H1 (cell line): ENCODE data around the gene ALDH1L2. TPM values are rescaled to one million over a fixed set of nuclear protein-coding genes. Genes with fewer than 3 reads are reported as not detected.

Experiments
- CTCF ChIA-PET: fragments of 300-600 bp; sonication (Branson Sonifier 250); formaldehyde crosslinking; loops from one replicate; lab custom pipeline; 2021; ENCODE audit not compliant: partially characterized antibody; lab: Charles Lee
- POLR2A ChIA-PET: fragments of 300-600 bp; sonication (Branson Sonifier 250); formaldehyde crosslinking; loops from one replicate; lab custom pipeline; 2021; ENCODE audit warnings: inconsistent platforms; ENCODE audit not compliant: partially characterized antibody; lab: Charles Lee
- DNase-seq, 2 experiments: peaks; one replicate each; pipeline versions ENCODE4 v3.0.0 to v3.0.0-alpha.2; 2010 to 2022; ENCODE audit warnings: low spot score in 2 of 2, low read depth in 1 of 2, mixed read lengths in 1 of 2
- FAIRE-seq: peaks from 2 replicates; lab custom pipeline; 2011; peaks lifted over from hg19 to GRCh38; lab: Jason Lieb, UNC
- H2AFZ ChIP-seq: 2 replicates; pipeline ENCODE4 v1.8.1; 2012; ENCODE audit warnings: low read length, inconsistent platforms
- H2AK5ac ChIP-seq: 2 replicates; pipeline ENCODE4 v1.6.1; 2013; ENCODE audit warnings: low read depth, low read length
- H2BK120ac ChIP-seq: replicated peaks from 2 replicates; pipeline ENCODE3; 2013; ENCODE audit warnings: low read depth, low read length, inconsistent platforms
- H2BK12ac ChIP-seq: 2 replicates; pipeline ENCODE4 v1.6.1; 2013; ENCODE audit warnings: low read depth, low read length
- H2BK15ac ChIP-seq: 2 replicates; pipeline ENCODE4 v1.6.1; 2013; ENCODE audit warnings: low read length
- H2BK20ac ChIP-seq: 2 replicates; pipeline ENCODE4 v1.6.1; 2013; ENCODE audit warnings: low read length
- H2BK5ac ChIP-seq: 2 replicates; pipeline ENCODE4 v1.6.1; 2013; ENCODE audit warnings: low read depth, low read length
- H3K14ac ChIP-seq: 2 replicates; pipeline ENCODE4 v1.6.1; 2013; ENCODE audit warnings: inconsistent platforms; ENCODE audit not compliant: insufficient read length
- H3K18ac ChIP-seq: 2 replicates; pipeline ENCODE4 v1.6.1; 2013; ENCODE audit warnings: low read length; ENCODE audit errors: extremely low read depth
- H3K23ac ChIP-seq: 2 replicates; pipeline ENCODE4 v1.6.1; 2013; ENCODE audit warnings: inconsistent platforms; ENCODE audit not compliant: insufficient read length
- H3K23me2 ChIP-seq: 2 replicates; pipeline ENCODE4 v1.6.1; 2013; ENCODE audit warnings: low read depth, low read length
- H3K27ac ChIP-seq: 2 replicates; pipeline ENCODE4 v1.6.1; 2011; ENCODE audit warnings: low read depth, low read length, inconsistent platforms
- H3K27me3 ChIP-seq, 4 experiments: replicated peaks in 1 of 4; 1 replicate in 1 of 4; 2 replicates in 3 of 4; pipeline versions ENCODE4 v1.6.1 to v1.8.1; 2011 to 2013; ENCODE audit warnings: low read length in 3 of 4, mild to moderate bottlenecking in 3 of 4, inconsistent platforms in 2 of 4, mixed read lengths in 2 of 4, moderate library complexity in 1 of 4; ENCODE audit not compliant: control insufficient read depth in 3 of 4, insufficient read depth in 3 of 4; ENCODE audit errors: extremely low read depth in 1 of 4
- H3K36me3 ChIP-seq, 4 experiments: 2 replicates each; pipeline versions ENCODE4 v1.6.1 to v1.8.1; 2011 to 2013; ENCODE audit warnings: mild to moderate bottlenecking in 4 of 4, low read length in 3 of 4, moderate library complexity in 2 of 4, control low read depth in 1 of 4, inconsistent platforms in 1 of 4; ENCODE audit not compliant: insufficient read depth in 4 of 4, control insufficient read depth in 2 of 4
- H3K4ac ChIP-seq: replicated peaks from 2 replicates; pipeline ENCODE3; 2013; ENCODE audit warnings: low read length, low read depth, mixed read lengths, inconsistent platforms; ENCODE audit not compliant: insufficient read length
- H3K4me1 ChIP-seq, 4 experiments: replicated peaks in 1 of 4; 1 replicate in 1 of 4; 2 replicates in 3 of 4; pipeline versions ENCODE4 v1.6.1 to v1.8.1; 2011 to 2013; ENCODE audit warnings: low read length in 3 of 4, inconsistent platforms in 2 of 4, mixed read lengths in 1 of 4; ENCODE audit not compliant: insufficient read depth in 4 of 4, control insufficient read depth in 3 of 4
- H3K4me2 ChIP-seq, 2 experiments: 2 replicates each; pipeline versions ENCODE4 v1.6.1 to v1.8.1; 2011 to 2013; ENCODE audit warnings: low read depth in 2 of 2, low read length in 2 of 2, control low read depth in 1 of 2, inconsistent platforms in 1 of 2, mild to moderate bottlenecking in 1 of 2; ENCODE audit not compliant: insufficient read depth in 1 of 2
- H3K4me3 ChIP-seq, 4 experiments: fragments of 200-600, 300-600 bp in 1 of 4; sonication (generic), shearing (Covaris generic), sonication (Bioruptor Twin) in 1 of 4; 2 replicates each; pipeline versions ENCODE4 v1.5.1 to v1.8.1; 2011 to 2016; ENCODE audit warnings: low read length in 4 of 4, low read depth in 3 of 4, control low read depth in 2 of 4, inconsistent platforms in 2 of 4, mild to moderate bottlenecking in 2 of 4, mixed read lengths in 1 of 4, moderate library complexity in 1 of 4; ENCODE audit not compliant: insufficient read depth in 2 of 4; ENCODE audit errors: extremely low read depth in 1 of 4
- H3K56ac ChIP-seq: replicated peaks from 2 replicates; pipeline ENCODE3; 2013; ENCODE audit warnings: low read depth, mild to moderate bottlenecking, mixed read lengths, low read length, inconsistent platforms; ENCODE audit not compliant: insufficient read length
- H3K79me1 ChIP-seq: 2 replicates; pipeline ENCODE4 v1.6.1; 2013; ENCODE audit warnings: low read depth, low read length, control low read depth
- H3K79me2 ChIP-seq, 2 experiments: 2 replicates each; pipeline versions ENCODE4 v1.6.1 to v1.8.1; 2012 to 2013; ENCODE audit warnings: low read length in 2 of 2, mild to moderate bottlenecking in 2 of 2, inconsistent platforms in 1 of 2; ENCODE audit not compliant: insufficient read depth in 2 of 2, control insufficient read depth in 1 of 2
- H3K9ac ChIP-seq, 4 experiments: replicated peaks in 1 of 4; 1 replicate in 1 of 4; 2 replicates in 3 of 4; pipeline versions ENCODE4 v1.6.1 to v1.8.1; 2011 to 2013; ENCODE audit warnings: low read depth in 3 of 4, low read length in 3 of 4, control low read depth in 2 of 4, mild to moderate bottlenecking in 2 of 4, moderate library complexity in 2 of 4, inconsistent platforms in 1 of 4; ENCODE audit errors: extremely low read depth in 1 of 4
- H3K9me3 ChIP-seq, 2 experiments: 2 replicates each; pipeline versions ENCODE4 v1.6.1 to v1.8.1; 2012 to 2013; ENCODE audit warnings: mild to moderate bottlenecking in 2 of 2, moderate library complexity in 2 of 2, control low read depth in 1 of 2, inconsistent platforms in 1 of 2, low read depth in 1 of 2, low read length in 1 of 2, mixed read lengths in 1 of 2; ENCODE audit not compliant: insufficient read depth in 2 of 2
- H4K20me1 ChIP-seq, 2 experiments: replicated peaks in 1 of 2; 2 replicates each; pipeline versions ENCODE3 to v1.8.1; 2011 to 2013; ENCODE audit warnings: inconsistent platforms in 2 of 2, low read length in 2 of 2, mild to moderate bottlenecking in 1 of 2; ENCODE audit not compliant: insufficient read depth in 2 of 2, control insufficient read depth in 1 of 2
- H4K5ac ChIP-seq: 2 replicates; pipeline ENCODE4 v1.6.1; 2013; ENCODE audit warnings: low read length, low read depth, mixed read lengths, inconsistent platforms; ENCODE audit not compliant: insufficient read length
- H4K8ac ChIP-seq: 2 replicates; pipeline ENCODE4 v1.8.0; 2013; ENCODE audit warnings: mild to moderate bottlenecking, moderate library complexity, low read length, inconsistent platforms; ENCODE audit not compliant: insufficient read depth; ENCODE audit errors: extremely low read depth
- H4K91ac ChIP-seq: replicated peaks from 2 replicates; pipeline ENCODE3; 2013; ENCODE audit warnings: low read length, mixed read lengths, inconsistent platforms; ENCODE audit not compliant: insufficient read length
- ATF3 ChIP-seq: IDR thresholded peaks from 2 replicates; pipeline ENCODE4 v1.6.1; 2011; ENCODE audit warnings: low read depth, mild to moderate bottlenecking, low read length; ENCODE audit not compliant: insufficient read depth
- CHD1 ChIP-seq: IDR thresholded peaks from 2 replicates; pipeline ENCODE4 v1.6.1; 2012; ENCODE audit warnings: low read depth, low read length, improper control_type of control experiment
- EZH2 ChIP-seq: fragments of 200-600 bp; sonication (generic); IDR thresholded peaks from 2 replicates; pipeline ENCODE4 v1.7.1; 2012; ENCODE audit warnings: low read depth, mild to moderate bottlenecking, moderate library complexity, low read length, inconsistent platforms; ENCODE audit not compliant: severe bottlenecking
- HDAC6 ChIP-seq: IDR thresholded peaks from one replicate; pipeline ENCODE4 v1.7.1; 2012; ENCODE audit warnings: low read depth, mild to moderate bottlenecking, inconsistent platforms, low read length, moderate library complexity
- RFX5 ChIP-seq: IDR thresholded peaks from 2 replicates; pipeline ENCODE4 v1.6.1; 2011; ENCODE audit warnings: low read depth, low read length, improper control_type of control experiment, borderline replicate concordance
- SIRT6 ChIP-seq: IDR thresholded peaks from one replicate; pipeline ENCODE4 v1.7.1; 2012; ENCODE audit warnings: low read length, inconsistent platforms
- SIX5 ChIP-seq: IDR thresholded peaks from 2 replicates; pipeline ENCODE4 v1.6.1; 2011; ENCODE audit warnings: mild to moderate bottlenecking, low read depth, low read length
- SP2 ChIP-seq: IDR thresholded peaks from 2 replicates; pipeline ENCODE4 v1.6.1; 2012; ENCODE audit warnings: mild to moderate bottlenecking, low read length, inconsistent platforms
- SP4 ChIP-seq: IDR thresholded peaks from 2 replicates; pipeline ENCODE4 v1.6.1; 2012; ENCODE audit warnings: low read length, inconsistent platforms
- SUZ12 ChIP-seq: fragments of 200-600 bp; sonication (generic); IDR thresholded peaks from 2 replicates; pipeline ENCODE4 v1.6.1; 2012; ENCODE audit warnings: mild to moderate bottlenecking, inconsistent platforms, low read length, moderate library complexity, mixed read lengths
- YY1 ChIP-seq: IDR thresholded peaks from 2 replicates; pipeline ENCODE4 v1.6.1; 2011; ENCODE audit warnings: low read depth, mild to moderate bottlenecking, low read length
- WGBS, 2 experiments: shearing (Covaris generic) in 1 of 2; methylation state at CpG; one replicate each; pipeline versions ENCODE4 v1.1.6 to v1.1.7; 2013 to 2015; ENCODE audit warnings: low lambda C conversion rate in 2 of 2, mixed read lengths in 2 of 2, inconsistent platforms in 1 of 2, low coverage in 1 of 2, missing lambda C conversion rate in 1 of 2; ENCODE audit not compliant: insufficient replicate concordance in 2 of 2, insufficient coverage in 1 of 2, insufficient read length in 1 of 2; ENCODE audit errors: extremely low coverage in 1 of 2, missing lambda C conversion rate in 1 of 2; 5-methylcytosine and 5-hydroxymethylcytosine counted together
- polyA plus RNA-seq, 7 experiments: library from polyadenylated mRNA; depleted of rRNA in 3 of 7; stranded (reverse) in 5 of 7; unstranded in 2 of 7; fragments of >200 nt in 5 of 7; fragments of 200-250 nt in 2 of 7; gene quantifications; 1 replicate in 5 of 7; 2 replicates in 1 of 7; 4 replicates in 1 of 7; pipeline versions ENCODE4 v1.2.1 to v1.2.3, GENCODE V29; 2011 to 2013; ENCODE audit warnings: missing spikeins in 2 of 7, mixed read lengths in 2 of 7
- total RNA-seq: library from RNA; stranded (reverse); fragmentation: NEBNext Ultra II Directional; extraction: Animal tissue kit (Norgen Biotek cat#: 25700); gene quantifications from 2 replicates; pipeline ENCODE4 v1.2.1, GENCODE V29; 2021

ALDH1L2 gene
- total and polyA plus RNA-seq, 2 of the 8 experiments (the other 6 are each of a cell fraction or from before 2014, with no cell fraction given): 3.7 to 7.2 TPM

- H3K56ac ChIP-seq: peak within 1 kb of the TSS; percentile 73
- H4K20me1 ChIP-seq: peaks cover 0 to 2% of the 10 kb centered on the region in 2 experiments
- H2BK20ac ChIP-seq: no peak within 1 kb of the TSS
- H3K79me2 ChIP-seq: peaks cover 3 to 44% of the 10 kb centered on the region in 2 experiments; a peak in 3 of 4 replicates
- peaks cover 5% of the 10 kb centered on the region; the same call in 1 of the 2 replicates for H3K23me2 ChIP-seq
- H2BK15ac ChIP-seq: no peak within 1 kb of the TSS; the same call in 1 of the 2 replicates
- H4K91ac ChIP-seq: peak within 1 kb of the TSS; percentile 91
- H3K4me2 ChIP-seq: peak within 1 kb of the TSS; percentile 68 to 84
- peak within 1 kb of the TSS; percentile 99 for H4K5ac ChIP-seq
- H2BK12ac ChIP-seq: no peak within 1 kb of the TSS
- peaks cover 4% of the 10 kb centered on the region for H3K79me1 ChIP-seq
- peak within 1 kb of the TSS; percentile 91 to 99 (median 94) for H3K4me3 ChIP-seq
- H2AFZ ChIP-seq: peak within 1 kb of the TSS; percentile 92; the same call in 1 of the 2 replicates
- H3K9me3 ChIP-seq: no peaks in the 10 kb centered on the region
- H3K27me3 ChIP-seq: no peaks in the 10 kb centered on the region
- no peak within 1 kb of the TSS for H2BK120ac ChIP-seq
- peaks cover 0 to 6% (median 3%) of the 10 kb centered on the region in 4 experiments; a peak in 3 of 7 replicates for H3K4me1 ChIP-seq
- peak within 1 kb of the TSS; percentile 91; the same call in 1 of the 2 replicates for H3K18ac ChIP-seq
- ChIA-PET CTCF (interaction anchor here (1.3 to 1.8 kb wide), 2 partner anchors 10 to 18 kb away, joined by 3 to 6 read pairs; no protein-coding TSS in a partner anchor), POLR2A (interaction anchor here (0.6 to 1.5 kb wide), 6 partner anchors 16 to 885 kb away, joined by 3 to 5 read pairs (median 3); no protein-coding TSS in a partner anchor)
- no peak within 1 kb of the TSS for H3K4ac ChIP-seq
- H2BK5ac ChIP-seq: peak within 1 kb of the TSS; percentile 84; the same call in 1 of the 2 replicates
- peak within 1 kb of the TSS; percentile 88; the same call in 1 of the 2 replicates for H3K27ac ChIP-seq
- DNase-seq (peak; percentile 69 to 97), FAIRE-seq (no peak)
- no peak within 1 kb of the TSS for H3K14ac ChIP-seq
- H3K23ac ChIP-seq: no peak within 1 kb of the TSS
- peaks cover 6 to 27% (median 12%) of the 10 kb centered on the region in 4 experiments; a peak in 5 of 8 replicates for H3K36me3 ChIP-seq
- 2% methylated on average over 38 of the region's 59 CpGs; no CpG with 5 or more reads in 1 of the 2 experiments for WGBS, 2 experiments
- peak within 1 kb of the TSS; percentile 89 to 95 (median 92) for H3K9ac ChIP-seq
- peak within 1 kb of the TSS; percentile 96 for H4K8ac ChIP-seq
- H2AK5ac ChIP-seq: no peak within 1 kb of the TSS
- TF ChIP-seq RFX5 (no peak), SIRT6 (no peak), SUZ12 (no peak), EZH2 (no peak), CHD1 (no peak), SP4 (no peak), SP2 (no peak), YY1 (peak; percentile 79; the same call in 1 of the 2 replicates), HDAC6 (no peak), ATF3 (no peak), SIX5 (no peak)
These were observed 98.0 kb downstream of the ALDH1L2 start, which contains the start of gene NOPCHAP1 for GRCh38 chr12:104986022-104986941. Gene NOPCHAP1 (plus strand): TSS chr12:104986316. CDS start chr12:104986353, 37 bp downstream.
